Stimulated activated CD8-positive, alpha-beta memory T cell treated with anti-CD3 and anti-CD28 coated beads, Interleukin-15, amount 100 ng/mL, for 24 hours (primary cell): Measurements from ENCODE around the gene NDC1.
"Not testable (repeated sequence)": the region's sequence is repeated elsewhere in the genome, so short reads cannot be mapped to it uniquely, and the experiment has no call there.

Source experiments
- DNase-seq: peaks from one replicate; pipeline ENCODE4 v3.0.0-alpha.2; 2020; ENCODE audit warnings: low read depth

Gene NDC1

GRCh38 chr1:53825306-53825705 lies 12.8 kb downstream of the NDC1 start:
- DNase-seq, result no peak

- no peak for DNase-seq
These were observed 15.2 kb downstream of the NDC1 start for GRCh38 chr1:53822931-53823330.

GRCh38 chr1:53821380-53821779 lies 16.7 kb downstream of the NDC1 start:
- no peak for DNase-seq

- DNase-seq, result no peak
These were observed 18.7 kb downstream of the NDC1 start for GRCh38 chr1:53819387-53819786.

- not testable (repeated sequence) for DNase-seq
These were observed 21.5 kb downstream of the NDC1 start for GRCh38 chr1:53816584-53816983.

- DNase-seq, result not testable (repeated sequence)
These were observed 22.6 kb downstream of the NDC1 start for GRCh38 chr1:53815484-53815883.

GRCh38 chr1:53811414-53811851 lies 26.7 kb downstream of the NDC1 start:
- no peak for DNase-seq

GRCh38 chr1:53810497-53810896 lies 27.6 kb downstream of the NDC1 start:
- no peak for DNase-seq

- no peak for DNase-seq
These were observed 28.1 kb downstream of the NDC1 start for GRCh38 chr1:53810007-53810406.

- DNase-seq, result no peak
These were observed 30.2 kb downstream of the NDC1 start for GRCh38 chr1:53807916-53808315.

GRCh38 chr1:53804791-53805505 lies 33.1 kb downstream of the NDC1 start:
- no peak for DNase-seq

- DNase-seq, result no peak
These were observed 33.9 kb downstream of the NDC1 start for GRCh38 chr1:53804181-53804580.

- no peak for DNase-seq
These were observed 37.5 kb downstream of the NDC1 start for GRCh38 chr1:53800621-53801020.

GRCh38 chr1:53799141-53799540 lies 39.0 kb downstream of the NDC1 start:
- DNase-seq, result no peak

- no peak for DNase-seq
These were observed 45.3 kb downstream of the NDC1 start for GRCh38 chr1:53792806-53793205.

GRCh38 chr1:53787655-53788054 lies 50.4 kb downstream of the NDC1 start:
- no peak for DNase-seq

GRCh38 chr1:53783056-53783455 lies 55.0 kb downstream of the NDC1 start:
- no peak for DNase-seq

GRCh38 chr1:53781654-53782053 lies 56.4 kb downstream of the NDC1 start:
- DNase-seq, result no peak

- DNase-seq, result no peak
These were observed 60.8 kb downstream of the NDC1 start for GRCh38 chr1:53777272-53777671.

GRCh38 chr1:53771648-53772047 lies 66.4 kb downstream of the NDC1 start:
- DNase-seq, result no peak

GRCh38 chr1:53769780-53770179 lies 68.3 kb downstream of the NDC1 start:
- no peak for DNase-seq

- DNase-seq, result no peak
These were observed 68.9 kb downstream of the NDC1 start for GRCh38 chr1:53769184-53769583.

- no peak for DNase-seq
These were observed 71.2 kb downstream of the NDC1 start for GRCh38 chr1:53766831-53767405.

- no peak for DNase-seq
These were observed 71.8 kb downstream of the NDC1 start for GRCh38 chr1:53766194-53766742.
